Loucy (cell line): ENCODE measurements around the gene PGS1.

Experiments used
- H2AFZ ChIP-seq: fragments of 200-600 bp; sonication (generic); 2 replicates; pipeline ENCODE4 v1.6.0; 2016; ENCODE audit warnings: antibody characterized with exemption, mild to moderate bottlenecking, low read length, moderate library complexity
- H3F3A ChIP-seq: fragments of 200-600 bp; 2 replicates; pipeline ENCODE4 v1.6.0; 2016; ENCODE audit warnings: antibody characterized with exemption, low read depth, mild to moderate bottlenecking
- H3K27me3 ChIP-seq: fragments of 200-600 bp; sonication (generic); 2 replicates; pipeline ENCODE4 v1.6.1; 2014; ENCODE audit warnings: low read length, mild to moderate bottlenecking; ENCODE audit not compliant: insufficient read depth, poor library complexity, severe bottlenecking
- H3K36me3 ChIP-seq: fragments of 200-600 bp; sonication (generic); 2 replicates; pipeline ENCODE4 v1.6.1; 2016; ENCODE audit warnings: low read length; ENCODE audit not compliant: insufficient read depth
- H3K4me1 ChIP-seq: fragments of 200-600 bp; sonication (generic); 2 replicates; pipeline ENCODE4 v1.5.1; 2014; ENCODE audit warnings: low read length, mild to moderate bottlenecking; ENCODE audit not compliant: insufficient read depth, poor library complexity, severe bottlenecking
- H3K4me2 ChIP-seq: fragments of 200-600 bp; sonication (generic); 2 replicates; pipeline ENCODE4 v1.6.0; 2014; ENCODE audit warnings: antibody characterized with exemption, low read length, low read depth, mild to moderate bottlenecking; ENCODE audit not compliant: poor library complexity, severe bottlenecking
- H3K4me3 ChIP-seq: fragments of 200-600 bp; sonication (generic); 2 replicates; pipeline ENCODE4 v1.5.1; 2014; ENCODE audit warnings: low read length, mild to moderate bottlenecking, mixed read lengths; ENCODE audit not compliant: poor library complexity, severe bottlenecking
- H3K79me2 ChIP-seq: fragments of 200-600 bp; sonication (generic); 2 replicates; pipeline ENCODE4 v1.6.1; 2014; ENCODE audit warnings: low read length; ENCODE audit not compliant: insufficient read depth
- H3K9ac ChIP-seq: fragments of 200-600 bp; sonication (generic); 2 replicates; pipeline ENCODE4 v1.6.0; 2014; ENCODE audit warnings: mild to moderate bottlenecking, low read depth, low read length, moderate library complexity; ENCODE audit not compliant: poor library complexity, severe bottlenecking
- H3K9me2 ChIP-seq: fragments of 200-600 bp; sonication (generic); replicated peaks from 2 replicates; pipeline ENCODE4 v1.6.1; 2016; ENCODE audit warnings: low read depth, low read length, mixed read lengths
- H3K9me3 ChIP-seq: fragments of 200-600 bp; sonication (generic); 2 replicates; pipeline ENCODE4 v1.6.1; 2014; ENCODE audit warnings: mild to moderate bottlenecking, antibody characterized with exemption, low read length, low read depth; ENCODE audit not compliant: insufficient read depth
- H4K20me1 ChIP-seq: fragments of 200-600 bp; sonication (generic); 2 replicates; pipeline ENCODE4 v1.6.0; 2014; ENCODE audit warnings: antibody characterized with exemption, low read length, mild to moderate bottlenecking; ENCODE audit not compliant: insufficient read depth, poor library complexity, severe bottlenecking
- EZH2phosphoT487 ChIP-seq: fragments of 200-600 bp; IDR thresholded peaks from 2 replicates; pipeline ENCODE4 v1.6.1; 2018; ENCODE audit warnings: antibody characterized with exemption, mild to moderate bottlenecking, moderate library complexity, borderline replicate concordance
- TF ChIP-seq, protein P1 (sequence below): fragments of 200-600 bp; sonication (generic); conservative IDR thresholded peaks from 2 replicates; pipeline ENCODE4 v1.5.1; 2014; ENCODE audit warnings: mild to moderate bottlenecking, antibody characterized with exemption, low read length

PGS1 gene

DNA sequence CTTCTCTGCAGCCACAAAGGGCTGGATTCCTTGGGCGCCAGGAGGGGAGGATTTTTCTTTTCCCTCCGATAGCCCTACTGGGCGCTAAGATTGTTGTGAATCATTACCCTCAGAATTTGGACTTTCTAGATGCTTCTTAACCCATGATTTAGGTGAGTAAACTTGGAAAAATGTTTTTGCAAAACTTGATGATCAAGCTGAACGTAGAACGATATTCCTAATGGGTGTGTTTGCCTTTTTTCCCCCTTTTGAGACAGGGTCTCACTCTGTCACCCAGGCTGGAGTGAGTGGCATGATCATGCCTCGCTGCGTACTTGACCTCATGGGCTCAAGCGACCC lies 43.8 kb downstream of the PGS1 start:
- no peak overlapping the region for H2AFZ ChIP-seq
- H3K27me3 ChIP-seq = no peaks in the 10 kb centered on the region
- no peaks in the 10 kb centered on the region for H4K20me1 ChIP-seq
- H3K9me3 ChIP-seq = no peaks in the 10 kb centered on the region
- H3F3A ChIP-seq = no peaks in the 10 kb centered on the region
- H3K9ac ChIP-seq = no peak overlapping the region
- H3K4me3 ChIP-seq = no peak overlapping the region
- no peaks in the 10 kb centered on the region for H3K9me2 ChIP-seq
- H3K36me3 ChIP-seq = peaks cover 81% of the 10 kb centered on the region
- peaks cover 1% of the 10 kb centered on the region for H3K4me1 ChIP-seq
- TF ChIP-seq, protein P1, sequence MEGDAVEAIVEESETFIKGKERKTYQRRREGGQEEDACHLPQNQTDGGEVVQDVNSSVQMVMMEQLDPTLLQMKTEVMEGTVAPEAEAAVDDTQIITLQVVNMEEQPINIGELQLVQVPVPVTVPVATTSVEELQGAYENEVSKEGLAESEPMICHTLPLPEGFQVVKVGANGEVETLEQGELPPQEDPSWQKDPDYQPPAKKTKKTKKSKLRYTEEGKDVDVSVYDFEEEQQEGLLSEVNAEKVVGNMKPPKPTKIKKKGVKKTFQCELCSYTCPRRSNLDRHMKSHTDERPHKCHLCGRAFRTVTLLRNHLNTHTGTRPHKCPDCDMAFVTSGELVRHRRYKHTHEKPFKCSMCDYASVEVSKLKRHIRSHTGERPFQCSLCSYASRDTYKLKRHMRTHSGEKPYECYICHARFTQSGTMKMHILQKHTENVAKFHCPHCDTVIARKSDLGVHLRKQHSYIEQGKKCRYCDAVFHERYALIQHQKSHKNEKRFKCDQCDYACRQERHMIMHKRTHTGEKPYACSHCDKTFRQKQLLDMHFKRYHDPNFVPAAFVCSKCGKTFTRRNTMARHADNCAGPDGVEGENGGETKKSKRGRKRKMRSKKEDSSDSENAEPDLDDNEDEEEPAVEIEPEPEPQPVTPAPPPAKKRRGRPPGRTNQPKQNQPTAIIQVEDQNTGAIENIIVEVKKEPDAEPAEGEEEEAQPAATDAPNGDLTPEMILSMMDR = no peak
- no peak overlapping the region for H3K4me2 ChIP-seq
- no peaks in the 10 kb centered on the region; the same call in 1 of the 2 replicates for H3K79me2 ChIP-seq

DNA sequence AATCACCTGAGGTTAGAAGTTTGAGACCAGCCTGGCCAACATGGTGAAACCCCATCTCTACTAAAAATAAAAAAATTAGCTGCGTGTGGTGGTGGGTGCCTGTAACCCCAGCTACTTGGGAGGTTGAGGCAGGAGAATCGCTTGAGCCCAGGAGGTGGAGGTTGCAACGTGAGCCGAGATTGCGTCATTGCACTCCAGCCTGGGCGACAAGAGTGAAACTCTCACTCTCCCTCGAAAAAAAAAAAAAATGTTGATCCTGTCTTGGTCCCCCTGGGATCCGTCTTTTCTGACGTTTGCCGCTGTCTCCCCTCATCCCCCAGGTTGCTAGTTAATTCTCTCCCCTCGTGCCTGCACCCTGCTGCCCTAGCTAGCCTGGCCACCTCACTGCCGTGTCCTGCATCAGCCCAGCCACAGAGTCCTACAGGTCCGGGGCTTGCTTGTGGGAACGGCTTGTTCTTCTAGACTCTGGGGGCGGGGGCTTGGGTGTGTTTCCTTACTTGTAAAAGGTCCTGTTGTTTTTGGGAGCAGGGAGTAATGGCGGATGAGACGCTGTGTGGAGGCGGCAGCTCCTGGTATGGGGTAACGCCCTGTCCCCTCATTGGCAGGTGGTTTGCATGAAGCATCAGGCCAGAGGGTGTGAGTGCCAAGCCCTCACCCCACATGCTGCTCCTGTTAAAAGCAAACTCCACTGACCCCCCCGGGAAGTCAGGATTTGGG lies 44.6 kb downstream of the PGS1 start:
- Histone ChIP-seq H3K27me3 (no peaks in the 10 kb centered on the region), H3K4me2 (no peak overlapping the region), H3K79me2 (no peaks in the 10 kb centered on the region; the same call in 1 of the 2 replicates), H3K9ac (no peak overlapping the region), H3K4me1 (no peaks in the 10 kb centered on the region), H3K9me2 (no peaks in the 10 kb centered on the region), H3K9me3 (no peaks in the 10 kb centered on the region), H3K4me3 (no peak overlapping the region), H4K20me1 (no peaks in the 10 kb centered on the region), H3K36me3 (peaks cover 82% of the 10 kb centered on the region), H3F3A (no peaks in the 10 kb centered on the region), H2AFZ (no peak overlapping the region)
- TF ChIP-seq EZH2phosphoT487 = no peak
- TF ChIP-seq, protein P1 = no peak

DNA sequence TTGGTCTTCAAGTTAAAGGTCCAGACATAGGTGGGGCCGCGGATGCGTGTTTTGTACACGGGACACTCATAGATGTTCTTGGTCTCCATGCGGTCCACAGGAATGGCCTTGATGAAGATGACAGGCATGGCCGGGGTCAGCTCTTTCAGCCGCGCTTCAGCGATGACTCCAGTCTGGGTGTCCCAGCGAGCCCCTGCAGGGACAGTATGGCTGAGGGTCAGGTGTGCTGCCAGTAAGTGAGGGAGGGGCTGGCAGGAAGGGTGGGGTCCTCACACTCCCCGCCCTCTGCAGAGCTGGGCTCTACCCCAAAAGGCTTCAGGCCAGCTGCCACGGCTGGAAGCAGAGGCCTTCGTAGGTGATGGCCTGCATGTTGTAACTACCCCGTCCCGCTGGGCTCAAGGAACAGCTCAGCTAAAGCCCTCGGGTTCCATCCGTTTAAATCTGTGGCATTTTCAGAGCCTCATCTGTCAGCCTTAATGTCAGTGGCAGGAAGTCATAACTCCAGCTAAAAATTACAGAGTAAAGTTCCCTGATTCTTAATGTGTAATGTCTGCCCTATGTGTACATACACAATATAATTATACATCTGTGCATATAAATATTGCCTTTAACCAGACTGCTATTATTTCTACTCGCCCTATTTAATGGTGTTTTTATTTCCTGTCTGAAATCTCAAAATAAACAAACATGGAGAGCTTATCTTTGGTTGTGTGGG lies 45.7 kb downstream of the PGS1 start:
- Histone ChIP-seq H3F3A (no peaks in the 10 kb centered on the region), H3K4me2 (no peak overlapping the region), H3K9me2 (no peaks in the 10 kb centered on the region), H4K20me1 (no peaks in the 10 kb centered on the region), H3K4me3 (no peak overlapping the region), H3K79me2 (no peaks in the 10 kb centered on the region; the same call in 1 of the 2 replicates), H3K4me1 (no peaks in the 10 kb centered on the region), H3K9ac (no peak overlapping the region), H2AFZ (no peak overlapping the region), H3K27me3 (no peaks in the 10 kb centered on the region), H3K9me3 (no peaks in the 10 kb centered on the region), H3K36me3 (peaks cover 78% of the 10 kb centered on the region)
- TF ChIP-seq EZH2phosphoT487 = no peak
- TF ChIP-seq, protein P1 = no peak
